Activated naive CD8-positive, alpha-beta T cell treated with anti-CD3 and anti-CD28 coated beads, Interleukin-2, amount 50 U/mL, for 24 hours (primary cell): ENCODE measurements around the gene GBP7.

Experiments
- ATAC-seq: fragments of 150-1000 bp; cut with Tn5 transposase; one replicate; pipeline ENCODE4 v1.10.0; 2021
- DNase-seq: peaks from one replicate; pipeline ENCODE4 v3.0.0; 2021
- H3K27ac Mint-ChIP-seq: one replicate; pipeline ENCODE4 v1.8.0; 2021; ENCODE audit warnings: mild to moderate bottlenecking, mixed read lengths
- H3K27me3 Mint-ChIP-seq: one replicate; pipeline ENCODE4 v1.8.0; 2021; ENCODE audit warnings: mixed read lengths
- H3K36me3 Mint-ChIP-seq: one replicate; pipeline ENCODE4 v1.8.0; 2021; ENCODE audit warnings: low read depth, mixed read lengths
- H3K4me1 Mint-ChIP-seq: one replicate; pipeline ENCODE4 v1.8.0; 2021; ENCODE audit warnings: mixed read lengths
- H3K4me3 Mint-ChIP-seq: one replicate; pipeline ENCODE4 v1.8.0; 2021; ENCODE audit warnings: mild to moderate bottlenecking, moderate library complexity, mixed read lengths
- H3K9me3 Mint-ChIP-seq: one replicate; pipeline ENCODE4 v1.8.0; 2021; ENCODE audit warnings: mixed read lengths

GBP7 gene

DNA sequence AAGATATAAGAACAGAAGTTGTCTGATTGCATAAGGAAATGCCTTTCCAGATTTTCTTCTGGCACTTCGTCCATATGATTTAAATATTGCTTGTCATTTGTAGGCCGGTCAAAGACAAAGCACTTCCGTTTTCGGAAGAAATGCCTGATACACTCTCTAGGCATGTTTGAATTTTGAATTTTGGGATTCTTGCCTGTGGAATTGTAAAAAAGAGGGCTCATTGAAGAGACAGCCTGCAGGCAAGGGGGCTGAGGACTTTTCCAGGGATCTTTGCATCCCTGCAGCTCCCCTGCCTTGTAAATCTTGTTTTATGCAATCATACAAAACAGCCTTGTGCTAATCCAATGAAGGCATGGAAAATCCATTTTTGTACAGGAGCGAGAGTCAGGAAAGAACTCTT, 15.5 kb upstream of the GBP7 start:
- no peaks in the 10 kb centered on the region for H3K9me3 Mint-ChIP-seq
- ATAC-seq: no peak
- no peak overlapping the region for H3K27ac Mint-ChIP-seq
- DNase-seq: no peak
- peaks cover 72% of the 10 kb centered on the region for H3K36me3 Mint-ChIP-seq
- H3K4me3 Mint-ChIP-seq: no peak overlapping the region
- H3K4me1 Mint-ChIP-seq: peaks cover 37% of the 10 kb centered on the region
- no peaks in the 10 kb centered on the region for H3K27me3 Mint-ChIP-seq

DNA sequence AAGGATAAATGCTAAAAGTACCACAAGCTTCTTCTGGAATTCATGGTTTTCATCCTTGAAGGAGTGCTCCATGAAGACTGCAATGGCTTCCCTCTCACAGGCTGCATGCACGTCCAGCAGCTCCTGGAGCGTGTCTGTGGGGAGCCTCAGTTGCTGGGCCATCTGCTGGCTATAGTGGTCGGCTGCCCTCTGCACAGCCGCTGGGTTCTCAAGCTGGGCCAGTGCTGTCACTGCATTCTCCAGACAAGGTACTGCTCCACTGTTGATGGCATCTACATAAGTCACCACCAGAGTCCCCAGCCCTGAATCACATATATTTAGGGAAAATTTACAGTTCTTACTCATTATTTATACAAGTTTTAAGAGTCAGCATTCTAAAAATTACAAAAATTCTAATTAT, 14.2 kb upstream of the GBP7 start:
- Mint-ChIP-seq H3K4me1 (peaks cover 24% of the 10 kb centered on the region), H3K27me3 (no peaks in the 10 kb centered on the region), H3K27ac (no peak overlapping the region), H3K4me3 (no peak overlapping the region), H3K9me3 (no peaks in the 10 kb centered on the region), H3K36me3 (peaks cover 72% of the 10 kb centered on the region)
- DNase-seq: no peak
- ATAC-seq: no peak

DNA sequence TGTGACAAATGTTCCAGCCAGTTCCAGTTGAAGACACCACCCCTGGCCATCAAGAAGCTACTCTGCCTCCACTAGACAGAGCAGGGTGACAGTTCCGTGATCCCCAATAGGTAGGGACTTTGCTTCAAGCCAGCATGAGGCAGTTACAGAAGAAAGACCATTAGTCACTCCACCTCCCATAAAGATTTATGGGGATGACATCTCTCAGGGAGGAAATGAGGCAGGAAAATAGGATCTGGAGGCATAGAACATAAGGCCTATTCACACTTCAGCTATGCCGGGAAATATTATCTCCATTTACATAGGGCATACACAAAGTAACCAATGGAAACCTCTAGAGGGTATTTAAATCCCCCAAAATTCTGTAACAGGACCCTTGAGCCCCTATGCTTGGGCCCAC, 3.5 kb upstream of the GBP7 start:
- Mint-ChIP-seq H3K27me3 (no peaks in the 10 kb centered on the region), H3K27ac (no peak overlapping the region), H3K4me3 (no peak overlapping the region), H3K4me1 (peaks cover 4% of the 10 kb centered on the region), H3K9me3 (peaks cover 13% of the 10 kb centered on the region), H3K36me3 (peaks cover 28% of the 10 kb centered on the region)
- DNase-seq (no peak), ATAC-seq (no peak)

DNA sequence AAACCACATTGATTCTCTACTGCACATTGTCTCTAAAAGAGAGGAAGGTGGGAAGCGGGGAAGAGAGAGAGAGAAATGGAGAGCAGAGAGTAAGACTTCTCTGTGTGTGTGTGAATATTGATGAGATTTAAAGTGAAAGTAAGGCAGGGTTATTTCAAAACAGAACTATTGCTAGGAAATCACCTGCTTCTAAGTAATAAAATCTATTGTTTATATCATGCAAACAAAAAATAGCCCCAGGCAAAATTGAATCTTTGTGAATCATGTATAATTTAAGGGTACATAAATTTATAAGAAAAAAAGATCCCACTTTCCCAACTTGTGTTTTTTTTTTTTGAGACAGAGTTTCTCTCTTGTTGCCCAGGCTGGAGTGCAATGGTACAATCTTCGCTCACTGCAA, 1.2 kb upstream of the GBP7 start:
- ATAC-seq (no peak), DNase-seq (no peak)
- Mint-ChIP-seq H3K27ac (no peak overlapping the region), H3K36me3 (peaks cover 7% of the 10 kb centered on the region), H3K9me3 (no peaks in the 10 kb centered on the region), H3K4me1 (peaks cover 4% of the 10 kb centered on the region), H3K27me3 (no peaks in the 10 kb centered on the region), H3K4me3 (no peak overlapping the region)

DNA sequence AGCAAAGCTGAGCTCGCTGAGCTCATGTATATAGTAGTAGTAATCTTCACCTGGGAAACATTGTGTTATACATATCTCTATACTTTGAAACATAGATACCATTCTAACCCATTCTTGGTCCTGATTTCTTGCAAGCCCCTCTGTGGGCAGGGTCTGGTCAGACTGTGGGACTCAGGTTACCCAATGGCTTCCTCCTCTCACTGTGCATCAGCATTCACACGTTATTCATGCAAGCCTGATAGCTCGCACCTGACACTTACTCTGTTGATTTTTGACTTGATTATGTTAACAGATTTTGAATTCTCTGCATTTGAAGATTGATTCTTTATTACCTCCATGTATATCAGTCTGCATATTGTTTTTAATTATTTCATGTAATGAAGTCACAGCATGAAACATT, 1.3 kb downstream of the GBP7 start:
- ATAC-seq (no peak), DNase-seq (no peak)
- Mint-ChIP-seq H3K27me3 (no peaks in the 10 kb centered on the region), H3K9me3 (no peaks in the 10 kb centered on the region), H3K4me3 (no peak overlapping the region), H3K36me3 (no peaks in the 10 kb centered on the region), H3K27ac (no peak overlapping the region), H3K4me1 (peaks cover 4% of the 10 kb centered on the region)

DNA sequence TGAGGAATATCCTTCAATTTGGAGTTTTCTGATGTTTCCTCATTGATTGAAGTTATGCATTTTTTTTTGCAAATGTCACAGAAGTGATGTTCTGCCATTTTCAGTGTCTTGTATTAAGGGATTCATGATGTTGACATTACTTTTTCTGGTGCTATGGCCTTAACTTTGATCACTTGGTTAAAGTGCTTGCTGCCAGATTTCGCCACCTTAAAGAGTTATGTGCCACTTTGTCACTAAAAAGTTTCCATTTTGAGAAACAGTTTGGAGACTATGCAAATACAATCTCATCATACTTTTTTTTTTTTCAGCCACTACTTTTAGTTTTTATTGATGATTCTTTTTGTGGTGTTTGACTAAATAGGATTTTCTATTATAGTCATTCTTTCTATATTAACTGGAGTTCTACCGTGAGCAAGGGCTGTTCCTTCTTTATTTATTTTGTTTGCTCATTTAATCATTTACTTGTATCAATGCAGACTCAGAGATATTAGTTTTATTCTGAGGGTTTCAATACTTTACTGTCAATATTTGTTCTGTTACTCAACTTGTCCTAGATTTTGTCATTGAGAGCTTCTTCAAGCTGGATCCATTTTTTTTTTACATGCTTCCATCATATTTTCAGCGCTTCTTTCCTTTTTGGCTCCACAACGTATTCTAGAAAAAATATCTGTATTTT, 3.2 kb downstream of the GBP7 start:
- H3K27me3 Mint-ChIP-seq: no peaks in the 10 kb centered on the region
- H3K36me3 Mint-ChIP-seq: no peaks in the 10 kb centered on the region
- H3K9me3 Mint-ChIP-seq: no peaks in the 10 kb centered on the region
- H3K4me3 Mint-ChIP-seq: no peak overlapping the region
- ATAC-seq (no peak), DNase-seq (no peak)
- no peak overlapping the region for H3K27ac Mint-ChIP-seq
- H3K4me1 Mint-ChIP-seq: peaks cover 4% of the 10 kb centered on the region

DNA sequence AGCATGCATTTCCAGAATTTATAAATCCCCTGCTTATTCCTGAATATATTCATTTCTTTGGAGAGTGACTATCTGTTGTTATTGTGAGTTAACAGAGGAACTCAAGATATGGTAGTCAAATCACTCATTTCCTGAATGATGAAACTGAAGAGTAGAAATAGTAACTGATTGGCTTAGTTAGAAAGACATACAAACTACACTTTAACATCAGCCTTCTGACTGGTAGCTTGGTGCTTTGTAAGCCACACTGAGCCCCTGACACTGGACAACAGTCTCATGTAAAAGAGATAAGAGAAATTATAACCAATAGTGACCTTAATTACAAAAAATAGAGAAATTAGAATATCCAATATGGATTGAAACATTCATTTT, 4.8 kb downstream of the GBP7 start:
- Mint-ChIP-seq H3K4me1 (no peaks in the 10 kb centered on the region), H3K36me3 (no peaks in the 10 kb centered on the region), H3K9me3 (no peaks in the 10 kb centered on the region), H3K4me3 (no peak overlapping the region), H3K27me3 (no peaks in the 10 kb centered on the region), H3K27ac (no peak overlapping the region)
- ATAC-seq: no peak
- DNase-seq: no peak

DNA sequence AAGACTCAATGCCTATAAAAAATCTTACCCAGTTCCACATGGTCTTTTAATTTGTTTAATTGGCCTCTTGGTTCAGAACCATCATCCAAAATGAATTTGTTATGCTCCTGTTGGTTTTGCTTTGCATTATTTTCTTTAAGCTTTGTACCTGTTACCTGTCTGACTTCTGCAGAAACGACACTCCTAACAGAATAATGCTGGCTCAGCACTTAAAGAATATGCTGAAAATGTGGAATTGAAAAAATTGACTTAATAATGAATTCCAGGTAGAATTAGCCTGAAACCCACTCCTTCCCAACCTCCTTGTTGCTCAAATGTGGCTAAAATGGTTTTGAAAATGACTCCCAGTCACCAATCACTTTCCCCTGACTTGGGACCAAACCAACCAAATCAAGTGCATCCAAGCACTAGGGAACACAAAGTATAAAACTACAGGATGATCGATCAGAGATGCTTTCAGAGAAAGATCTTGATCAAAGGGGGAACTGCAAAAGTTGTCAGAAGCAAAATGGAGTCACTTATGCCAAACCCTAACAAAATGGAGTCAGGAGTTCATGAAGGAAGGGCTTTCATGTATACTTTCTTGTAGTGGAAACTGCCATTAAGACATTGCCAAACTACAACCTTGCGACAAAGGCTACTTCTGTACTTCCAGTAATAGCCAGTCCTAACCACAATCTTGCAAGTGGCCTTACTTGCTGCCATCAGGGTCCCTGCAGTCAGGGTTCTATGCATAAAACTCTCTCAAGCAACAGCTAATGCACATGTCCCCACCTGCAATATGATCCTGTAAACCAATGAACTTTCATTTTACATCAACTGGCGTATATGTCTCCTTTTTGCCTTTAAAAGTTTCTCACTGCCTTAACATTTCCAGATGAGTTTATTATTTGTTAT, 5.4 kb downstream of the GBP7 start:
- H3K27ac Mint-ChIP-seq: no peak overlapping the region
- no peaks in the 10 kb centered on the region for H3K27me3 Mint-ChIP-seq
- no peak overlapping the region for H3K4me3 Mint-ChIP-seq
- no peaks in the 10 kb centered on the region for H3K9me3 Mint-ChIP-seq
- DNase-seq (no peak), ATAC-seq (no peak)
- no peaks in the 10 kb centered on the region for H3K36me3 Mint-ChIP-seq
- H3K4me1 Mint-ChIP-seq: no peaks in the 10 kb centered on the region

DNA sequence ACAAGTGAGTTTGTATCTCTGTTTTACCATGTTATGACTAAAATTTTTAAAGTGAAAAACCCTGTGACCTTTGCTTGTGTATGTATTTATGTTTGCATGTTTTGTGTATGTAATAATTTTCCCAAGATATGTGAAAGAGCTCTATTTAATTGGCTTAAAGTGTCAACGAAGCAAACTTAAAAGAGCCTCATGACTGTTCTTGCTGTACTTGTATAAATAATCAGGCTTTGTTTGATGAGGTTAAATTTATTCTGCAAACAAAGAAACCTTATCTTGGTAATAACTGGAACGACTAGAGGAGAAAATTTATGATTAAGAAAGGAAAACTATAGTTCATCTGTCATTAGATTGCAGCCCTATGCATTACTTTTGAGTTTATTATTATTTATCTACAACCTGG, 6.6 kb downstream of the GBP7 start:
- Mint-ChIP-seq H3K27me3 (no peaks in the 10 kb centered on the region), H3K9me3 (no peaks in the 10 kb centered on the region), H3K36me3 (no peaks in the 10 kb centered on the region), H3K4me1 (no peaks in the 10 kb centered on the region), H3K27ac (no peak overlapping the region), H3K4me3 (no peak overlapping the region)
- no peak for ATAC-seq
- no peak for DNase-seq

DNA sequence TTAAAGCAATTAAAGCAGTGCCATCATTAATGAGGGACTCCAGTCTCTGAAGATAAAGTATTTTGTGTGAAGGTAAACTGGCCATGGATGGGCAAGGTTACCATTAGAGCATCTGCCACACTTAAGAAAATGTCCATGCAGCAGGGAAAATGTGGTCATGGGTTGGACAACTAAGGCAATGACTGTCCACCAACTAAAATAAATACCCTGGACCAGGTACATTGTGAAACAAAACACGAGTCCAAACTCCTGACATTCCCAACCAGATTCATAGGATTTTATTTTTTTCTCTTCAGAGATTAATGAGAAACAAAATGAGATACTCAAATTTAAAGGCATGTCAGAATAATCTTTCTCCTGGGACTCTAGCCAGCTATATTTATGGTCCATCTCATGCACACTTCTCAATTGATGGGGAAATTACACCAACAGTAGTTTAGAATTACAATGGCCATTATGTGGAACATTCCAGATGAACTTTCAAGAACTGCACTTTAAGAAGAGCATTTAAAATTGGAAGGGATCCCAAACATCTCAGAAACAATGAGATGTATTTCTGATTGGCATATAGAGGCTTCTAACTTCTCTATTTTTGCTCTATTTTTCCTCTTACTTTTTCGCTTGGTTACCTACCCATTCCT, 8.1 kb downstream of the GBP7 start:
- H3K4me3 Mint-ChIP-seq: no peak overlapping the region
- ATAC-seq (no peak), DNase-seq (no peak)
- no peaks in the 10 kb centered on the region for H3K9me3 Mint-ChIP-seq
- H3K36me3 Mint-ChIP-seq: no peaks in the 10 kb centered on the region
- H3K27me3 Mint-ChIP-seq: no peaks in the 10 kb centered on the region
- H3K27ac Mint-ChIP-seq: no peak overlapping the region
- no peaks in the 10 kb centered on the region for H3K4me1 Mint-ChIP-seq

DNA sequence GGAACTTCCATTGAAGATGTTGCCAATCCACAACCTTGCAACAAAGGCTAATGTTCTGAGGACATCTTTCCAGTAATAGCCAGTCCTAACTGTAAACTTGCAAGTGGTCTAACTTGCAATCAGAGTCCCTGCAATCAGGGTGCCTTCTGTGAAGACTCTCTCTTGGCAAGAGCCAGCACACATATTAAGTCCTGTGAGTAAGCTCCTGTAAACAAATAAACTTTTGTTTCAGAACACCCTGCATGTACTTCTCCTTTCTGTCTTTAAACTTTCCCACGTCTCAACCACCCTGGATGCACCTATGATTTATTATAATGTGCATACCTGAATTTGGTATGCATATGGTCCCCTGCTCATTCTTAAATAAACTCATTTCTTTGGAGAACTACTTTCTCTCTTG, 9.1 kb downstream of the GBP7 start:
- H3K4me1 Mint-ChIP-seq: no peaks in the 10 kb centered on the region
- H3K27ac Mint-ChIP-seq: no peak overlapping the region
- H3K9me3 Mint-ChIP-seq: no peaks in the 10 kb centered on the region
- H3K36me3 Mint-ChIP-seq: no peaks in the 10 kb centered on the region
- no peak for DNase-seq
- ATAC-seq: no peak
- H3K27me3 Mint-ChIP-seq: no peaks in the 10 kb centered on the region
- H3K4me3 Mint-ChIP-seq: no peak overlapping the region

DNA sequence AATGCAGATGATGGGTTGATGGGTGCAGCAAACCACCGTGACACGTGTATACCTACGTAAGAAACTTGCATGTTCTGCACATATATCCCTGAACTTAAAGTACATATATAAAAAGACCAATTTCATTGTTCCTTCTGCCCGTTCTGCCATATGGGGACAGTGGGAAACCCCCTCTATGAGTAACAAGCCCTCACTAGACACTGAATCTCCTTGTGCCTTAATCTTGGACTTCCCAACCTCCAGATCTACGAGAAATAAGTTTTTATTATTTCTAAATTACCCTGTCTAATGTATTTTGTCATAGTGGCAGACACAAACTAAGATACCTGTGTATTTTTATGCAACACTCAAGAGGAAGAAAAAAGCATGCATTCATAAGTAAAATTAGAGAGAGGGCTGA, 10.0 kb downstream of the GBP7 start:
- no peak for ATAC-seq
- no peak for DNase-seq
- Mint-ChIP-seq H3K36me3 (no peaks in the 10 kb centered on the region), H3K9me3 (peaks cover 8% of the 10 kb centered on the region), H3K4me3 (no peak overlapping the region), H3K27me3 (no peaks in the 10 kb centered on the region), H3K27ac (no peak overlapping the region), H3K4me1 (no peaks in the 10 kb centered on the region)

DNA sequence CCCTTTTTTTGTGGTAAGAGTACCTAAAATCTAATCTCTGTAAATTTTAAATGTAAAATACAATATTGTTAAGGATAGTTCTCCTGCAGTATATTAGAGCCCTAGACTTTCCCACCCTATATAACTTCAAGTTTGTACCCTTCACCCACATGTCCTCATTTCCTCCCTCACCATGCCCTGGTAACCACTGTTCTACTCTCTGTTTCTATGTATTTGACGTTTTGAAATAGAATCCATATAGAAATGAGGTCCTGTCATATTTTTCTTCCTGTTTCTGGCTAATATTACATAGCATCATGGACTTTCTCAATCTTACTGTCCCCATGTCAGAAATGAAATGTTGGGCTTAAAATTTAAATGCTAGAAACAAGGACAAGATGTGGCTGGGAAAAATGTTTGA, 24.8 kb downstream of the GBP7 start:
- peaks cover 2% of the 10 kb centered on the region for H3K27me3 Mint-ChIP-seq

DNA sequence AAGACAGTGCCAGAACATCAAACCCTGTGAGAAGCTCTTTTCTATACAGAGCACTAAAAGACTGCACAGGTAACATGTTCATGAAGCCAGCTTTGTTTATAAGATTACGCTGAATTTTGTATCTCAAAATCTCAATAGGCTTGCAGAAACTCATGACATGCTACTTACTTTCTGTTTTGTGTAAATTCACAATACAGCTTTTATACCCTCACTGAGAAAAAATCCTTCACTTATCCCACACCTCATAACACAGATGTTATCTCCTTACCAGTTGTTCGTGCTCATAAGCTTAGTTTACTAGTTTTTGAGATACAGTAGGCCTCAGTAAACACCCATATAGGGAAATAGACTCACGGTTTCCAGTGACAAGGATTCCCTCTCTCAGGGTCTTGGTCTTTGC, 25.8 kb downstream of the GBP7 start:
- no peak for ATAC-seq

More for the DNA sequence above, 24.8 kb downstream of the GBP7 start:
- no peak overlapping the region for H3K4me3 Mint-ChIP-seq
- no peaks in the 10 kb centered on the region for H3K36me3 Mint-ChIP-seq
- no peak overlapping the region for H3K27ac Mint-ChIP-seq
- H3K9me3 Mint-ChIP-seq: no peaks in the 10 kb centered on the region
- H3K4me1 Mint-ChIP-seq: peaks cover 8% of the 10 kb centered on the region
- DNase-seq: no peak
- no peak for ATAC-seq

DNA sequence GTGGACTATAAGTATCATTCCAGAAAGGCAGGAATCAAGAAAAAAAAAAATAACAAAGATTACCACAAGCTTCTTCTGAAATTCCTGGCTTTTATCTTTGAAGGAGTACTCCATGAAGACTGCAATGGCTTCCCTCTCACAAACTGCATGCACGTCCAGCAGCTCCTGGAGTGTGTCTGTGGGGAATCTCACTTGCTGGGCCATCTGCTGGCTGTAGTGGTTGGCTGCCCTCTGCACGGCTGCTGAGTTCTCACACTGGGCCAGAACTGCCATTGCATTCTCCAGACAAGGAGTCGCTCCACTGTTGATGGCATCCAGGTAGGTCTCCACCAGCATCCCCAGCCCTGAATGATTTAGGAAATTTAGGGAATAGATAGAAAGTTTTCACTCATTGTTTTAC, 26.6 kb downstream of the GBP7 start:
- no peak overlapping the region for H3K4me3 Mint-ChIP-seq
- no peak for DNase-seq
- H3K36me3 Mint-ChIP-seq: no peaks in the 10 kb centered on the region
- H3K27me3 Mint-ChIP-seq: peaks cover 2% of the 10 kb centered on the region
- no peak for ATAC-seq
- peaks cover 12% of the 10 kb centered on the region for H3K4me1 Mint-ChIP-seq
- no peaks in the 10 kb centered on the region for H3K9me3 Mint-ChIP-seq
- H3K27ac Mint-ChIP-seq: no peak overlapping the region

More for the DNA sequence above, 25.8 kb downstream of the GBP7 start:
- H3K27ac Mint-ChIP-seq: no peak overlapping the region
- peaks cover 2% of the 10 kb centered on the region for H3K27me3 Mint-ChIP-seq
- no peak overlapping the region for H3K4me3 Mint-ChIP-seq
- no peaks in the 10 kb centered on the region for H3K36me3 Mint-ChIP-seq
- DNase-seq: no peak
- peaks cover 12% of the 10 kb centered on the region for H3K4me1 Mint-ChIP-seq
- no peaks in the 10 kb centered on the region for H3K9me3 Mint-ChIP-seq
